Neural cell (in vitro differentiated cells): ENCODE measurements around the gene VAV2. TPM values are rescaled to one million over a fixed set of nuclear protein-coding genes. Genes with fewer than 3 reads are reported as not detected.

ENCODE experiments used
- H2AFZ ChIP-seq: fragments of 200-600, 300-800 bp; sonication (generic), shearing (Covaris generic); 2 replicates; pipeline ENCODE4 v1.6.0; 2014; ENCODE audit warnings: low read depth, mild to moderate bottlenecking, antibody characterized with exemption, low read length, moderate library complexity
- H3F3A ChIP-seq: fragments of 200-600 bp; shearing (Covaris generic); 2 replicates; pipeline ENCODE4 v1.6.1; 2016; ENCODE audit warnings: mild to moderate bottlenecking, moderate library complexity, mixed read lengths, antibody characterized with exemption, low read length; ENCODE audit not compliant: insufficient read depth, poor library complexity, severe bottlenecking
- H3K27ac ChIP-seq: fragments of 200-600, 300-800 bp; sonication (generic), shearing (Covaris generic); 2 replicates; pipeline ENCODE4 v1.5.1; 2014; ENCODE audit warnings: mild to moderate bottlenecking, low read length, moderate library complexity
- H3K27me3 ChIP-seq: fragments of 300-800, 200-600 bp; sonication (generic), shearing (Covaris generic); 2 replicates; pipeline ENCODE4 v1.6.0; 2014; ENCODE audit warnings: mild to moderate bottlenecking, low read depth, low read length, moderate library complexity; ENCODE audit not compliant: insufficient read depth
- H3K36me3 ChIP-seq: fragments of 300-800, 200-600 bp; sonication (generic), shearing (Covaris generic); 2 replicates; pipeline ENCODE4 v1.5.1; 2014; ENCODE audit warnings: mild to moderate bottlenecking, antibody characterized with exemption, low read length, moderate library complexity; ENCODE audit not compliant: insufficient read depth
- H3K4me2 ChIP-seq: fragments of 300-800, 200-600 bp; sonication (generic), shearing (Covaris generic); 2 replicates; pipeline ENCODE4 v1.6.0; 2014; ENCODE audit warnings: mild to moderate bottlenecking, low read length
- H3K4me3 ChIP-seq: fragments of 300-800, 200-600 bp; sonication (generic), shearing (Covaris generic); 2 replicates; pipeline ENCODE4 v1.5.1; 2014; ENCODE audit warnings: mild to moderate bottlenecking, low read length, moderate library complexity
- H3K79me2 ChIP-seq: fragments of 200-600 bp; shearing (Covaris generic); replicated peaks from 2 replicates; pipeline ENCODE4 v1.6.0; 2014; ENCODE audit warnings: mild to moderate bottlenecking, low read length, moderate library complexity; ENCODE audit not compliant: insufficient read depth
- H3K9ac ChIP-seq: fragments of 300-800, 200-600 bp; sonication (generic), shearing (Covaris generic); 2 replicates; pipeline ENCODE4 v1.6.1; 2016; ENCODE audit warnings: mild to moderate bottlenecking, low read length, mixed read lengths
- H3K9me2 ChIP-seq: fragments of 200-600 bp; shearing (Covaris generic); 2 replicates; pipeline ENCODE4 v1.6.1; 2016; ENCODE audit warnings: mild to moderate bottlenecking, low read length, mixed read lengths; ENCODE audit not compliant: insufficient read depth
- H3K9me3 ChIP-seq: fragments of 200-600, 300-800 bp; sonication (generic), shearing (Covaris generic); 2 replicates; pipeline ENCODE4 v1.6.1; 2016; ENCODE audit warnings: mild to moderate bottlenecking, mixed run types, low read length, moderate library complexity, mixed read lengths
- H4K20me1 ChIP-seq: fragments of 200-600 bp; shearing (Covaris generic); 2 replicates; pipeline ENCODE4 v1.6.1; 2016; ENCODE audit warnings: mild to moderate bottlenecking, mixed run types; ENCODE audit not compliant: insufficient read depth
- EP300 ChIP-seq: fragments of 450-650 bp; conservative IDR thresholded peaks from 2 replicates; pipeline ENCODE4 v1.6.1; 2014; ENCODE audit warnings: antibody characterized with exemption, mild to moderate bottlenecking, moderate library complexity; ENCODE audit not compliant: poor library complexity, severe bottlenecking
- EZH2 ChIP-seq: fragments of 200-600, 300-800 bp; shearing (Covaris generic), sonication (generic); IDR thresholded peaks from 2 replicates; pipeline ENCODE4 v1.6.1; 2014; ENCODE audit warnings: antibody characterized with exemption, low read length, borderline replicate concordance, mild to moderate bottlenecking; ENCODE audit not compliant: insufficient read depth, poor library complexity, severe bottlenecking
- MXI1 ChIP-seq: fragments of 450-650 bp; conservative IDR thresholded peaks from 2 replicates; pipeline ENCODE4 v1.6.1; 2014; ENCODE audit warnings: antibody characterized with exemption, mild to moderate bottlenecking; ENCODE audit not compliant: poor library complexity, severe bottlenecking
- POLR2AphosphoS5 ChIP-seq: IDR thresholded peaks from 2 replicates; pipeline ENCODE4 v1.6.1; 2012
- RAD21 ChIP-seq: fragments of 450-650 bp; conservative IDR thresholded peaks from 2 replicates; pipeline ENCODE4 v1.6.1; 2014; ENCODE audit warnings: antibody characterized with exemption, mild to moderate bottlenecking, moderate library complexity
- REST ChIP-seq: IDR thresholded peaks from 2 replicates; pipeline ENCODE4 v1.6.1; 2012; ENCODE audit warnings: borderline replicate concordance
- SMC3 ChIP-seq: fragments of 450-650 bp; conservative IDR thresholded peaks from 2 replicates; pipeline ENCODE4 v1.6.1; 2014; ENCODE audit warnings: antibody characterized with exemption, mild to moderate bottlenecking, moderate library complexity; ENCODE audit not compliant: poor library complexity
- TAF1 ChIP-seq: IDR thresholded peaks from 2 replicates; pipeline ENCODE4 v1.6.1; 2012; ENCODE audit warnings: low read depth
- polyA plus RNA-seq: library from polyadenylated mRNA; depleted of rRNA; stranded (reverse); fragments of >200 nt; gene quantifications from 2 replicates; pipeline ENCODE4 v1.2.3, GENCODE V29; 2014
- TF ChIP-seq, protein P1 (sequence below): fragments of 450-650 bp; IDR thresholded peaks from 2 replicates; pipeline ENCODE4 v1.5.1; 2014; ENCODE audit warnings: antibody characterized with exemption, mild to moderate bottlenecking, moderate library complexity; ENCODE audit not compliant: poor library complexity, severe bottlenecking

The VAV2 gene
- polyA plus RNA-seq, 1 donor from 2014 or later, result 35.2 TPM

GRCh38 chr9:133759946-133760345, 232.2 kb downstream of the VAV2 start:
- Histone ChIP-seq H3K4me3 (no peak overlapping the region), H2AFZ (no peak overlapping the region), H3K36me3 (peaks cover 8% of the 10 kb centered on the region), H3K79me2 (no peaks in the 10 kb centered on the region), H3F3A (no peaks in the 10 kb centered on the region), H3K9me2 (no peaks in the 10 kb centered on the region), H4K20me1 (no peaks in the 10 kb centered on the region), H3K27me3 (no peaks in the 10 kb centered on the region), H3K9ac (no peak overlapping the region), H3K27ac (no peak overlapping the region), H3K9me3 (no peaks in the 10 kb centered on the region), H3K4me2 (no peak overlapping the region)
- TF ChIP-seq, protein P1, sequence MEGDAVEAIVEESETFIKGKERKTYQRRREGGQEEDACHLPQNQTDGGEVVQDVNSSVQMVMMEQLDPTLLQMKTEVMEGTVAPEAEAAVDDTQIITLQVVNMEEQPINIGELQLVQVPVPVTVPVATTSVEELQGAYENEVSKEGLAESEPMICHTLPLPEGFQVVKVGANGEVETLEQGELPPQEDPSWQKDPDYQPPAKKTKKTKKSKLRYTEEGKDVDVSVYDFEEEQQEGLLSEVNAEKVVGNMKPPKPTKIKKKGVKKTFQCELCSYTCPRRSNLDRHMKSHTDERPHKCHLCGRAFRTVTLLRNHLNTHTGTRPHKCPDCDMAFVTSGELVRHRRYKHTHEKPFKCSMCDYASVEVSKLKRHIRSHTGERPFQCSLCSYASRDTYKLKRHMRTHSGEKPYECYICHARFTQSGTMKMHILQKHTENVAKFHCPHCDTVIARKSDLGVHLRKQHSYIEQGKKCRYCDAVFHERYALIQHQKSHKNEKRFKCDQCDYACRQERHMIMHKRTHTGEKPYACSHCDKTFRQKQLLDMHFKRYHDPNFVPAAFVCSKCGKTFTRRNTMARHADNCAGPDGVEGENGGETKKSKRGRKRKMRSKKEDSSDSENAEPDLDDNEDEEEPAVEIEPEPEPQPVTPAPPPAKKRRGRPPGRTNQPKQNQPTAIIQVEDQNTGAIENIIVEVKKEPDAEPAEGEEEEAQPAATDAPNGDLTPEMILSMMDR, result no peak
- TF ChIP-seq RAD21 (no peak), REST (no peak), SMC3 (no peak), MXI1 (no peak), TAF1 (no peak), POLR2AphosphoS5 (no peak), EZH2 (no peak), EP300 (no peak)

- no peaks in the 10 kb centered on the region for H3K9me2 ChIP-seq
- no peak overlapping the region for H3K9ac ChIP-seq
- H3K79me2 ChIP-seq, result no peaks in the 10 kb centered on the region
- H3K4me2 ChIP-seq, result no peak overlapping the region
- H3F3A ChIP-seq, result no peaks in the 10 kb centered on the region
- H4K20me1 ChIP-seq, result no peaks in the 10 kb centered on the region
- peaks cover 8% of the 10 kb centered on the region for H3K36me3 ChIP-seq
- TF ChIP-seq MXI1, result no peak
- TF ChIP-seq REST, result no peak
- TF ChIP-seq SMC3, result no peak
- no peak for TF ChIP-seq TAF1
- no peak for TF ChIP-seq EZH2
- no peak for TF ChIP-seq EP300
- TF ChIP-seq, protein P1, result no peak
- no peak for TF ChIP-seq POLR2AphosphoS5
- no peak for TF ChIP-seq RAD21
- no peaks in the 10 kb centered on the region for H3K27me3 ChIP-seq
- H3K9me3 ChIP-seq, result no peaks in the 10 kb centered on the region
- H3K4me3 ChIP-seq, result no peak overlapping the region
- no peak overlapping the region for H3K27ac ChIP-seq
- H2AFZ ChIP-seq, result no peak overlapping the region
Measured at GRCh38 chr9:133759146-133759900, 232.8 kb downstream of the VAV2 start.
